GM18867 (cell line): ENCODE measurements around the gene KAT6B.
A peak's percentile ranks its signal among the peaks of the same experiment; 100 is the strongest.

ENCODE experiments used
- ATAC-seq: cut with Tn5 transposase; IDR thresholded peaks from one replicate; pipeline ENCODE4 v1.9.1; 2021; ENCODE audit warnings: mild to moderate bottlenecking, moderate library complexity; ENCODE audit not compliant: unreplicated experiment

The KAT6B gene

GRCh38 chr10:75008952-75009351 lies 182.6 kb downstream of the KAT6B start:
- ATAC-seq, result no peak

GRCh38 chr10:75009426-75009825 lies 183.0 kb downstream of the KAT6B start:
- no peak for ATAC-seq

GRCh38 chr10:75010373-75010772 lies 184.0 kb downstream of the KAT6B start:
- no peak for ATAC-seq

- ATAC-seq, result no peak
These were observed 184.8 kb downstream of the KAT6B start for GRCh38 chr10:75011221-75011620.

- ATAC-seq, result no peak
These were observed 186.1 kb downstream of the KAT6B start for GRCh38 chr10:75012471-75012870.

GRCh38 chr10:75013007-75013406 lies 186.6 kb downstream of the KAT6B start:
- ATAC-seq, result no peak

GRCh38 chr10:75013522-75013921 lies 187.1 kb downstream of the KAT6B start:
- no peak for ATAC-seq

GRCh38 chr10:75014516-75015230 lies 188.3 kb downstream of the KAT6B start:
- no peak for ATAC-seq

- no peak for ATAC-seq
These were observed 189.0 kb downstream of the KAT6B start for GRCh38 chr10:75015442-75015841.

- no peak for ATAC-seq
These were observed 189.9 kb downstream of the KAT6B start for GRCh38 chr10:75016325-75016724.

GRCh38 chr10:75018251-75018650 lies 191.9 kb downstream of the KAT6B start:
- no peak for ATAC-seq

- no peak for ATAC-seq
These were observed 192.4 kb downstream of the KAT6B start for GRCh38 chr10:75018686-75019307.

GRCh38 chr10:75019370-75019769 lies 193.0 kb downstream of the KAT6B start:
- no peak for ATAC-seq

GRCh38 chr10:75020168-75020567 lies 193.8 kb downstream of the KAT6B start:
- ATAC-seq, result no peak

- ATAC-seq, result peak; percentile 10
These were observed 195.2 kb downstream of the KAT6B start for GRCh38 chr10:75021379-75022249.

GRCh38 chr10:75023074-75023473 lies 196.7 kb downstream of the KAT6B start:
- no peak for ATAC-seq

GRCh38 chr10:75024971-75025523 lies 198.6 kb downstream of the KAT6B start:
- ATAC-seq, result no peak

GRCh38 chr10:75028049-75028448 lies 201.6 kb downstream of the KAT6B start:
- ATAC-seq, result no peak

GRCh38 chr10:75028748-75029147 lies 202.3 kb downstream of the KAT6B start:
- no peak for ATAC-seq

GRCh38 chr10:75029420-75029819 lies 203.0 kb downstream of the KAT6B start:
- ATAC-seq, result no peak

GRCh38 chr10:75029857-75030256 lies 203.5 kb downstream of the KAT6B start:
- no peak for ATAC-seq
